ENCODE data around the gene HNRNPU.

HNRNPU gene

DNA sequence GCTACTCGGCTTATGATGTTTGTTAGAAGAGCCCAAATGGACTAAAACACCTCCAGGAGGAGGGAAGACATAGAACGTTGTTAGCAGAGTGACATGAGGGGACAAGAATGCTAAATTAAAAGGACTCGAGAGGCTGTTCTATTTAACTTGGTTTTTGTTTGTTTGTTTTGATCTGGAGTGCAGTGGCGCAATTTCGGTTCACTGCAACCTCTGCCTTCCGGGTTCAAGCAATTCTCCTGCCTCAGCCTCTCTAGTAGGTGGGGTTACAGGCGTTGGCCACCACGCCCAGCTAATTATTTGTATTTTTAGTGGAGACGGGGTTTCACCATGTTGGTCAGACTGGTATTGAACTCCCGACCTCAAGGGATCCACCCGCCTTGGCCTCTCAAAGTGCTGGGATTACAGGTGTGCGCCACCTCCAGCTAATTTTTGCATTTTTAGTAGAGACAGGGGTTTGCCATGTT lies 5.1 kb upstream of the HNRNPU start:
- Mint-ChIP-seq H3K27ac (no peak overlapping the region), H3K9me3 (no peaks in the 10 kb centered on the region)

GRCh38 chr1:244868484-244869363 lies 4.4 kb upstream of the HNRNPU start:
- no peak overlapping the region for H3K27ac Mint-ChIP-seq

More for the DNA sequence above, 5.1 kb upstream of the HNRNPU start:
- CTCF ChIA-PET: interaction anchor here (0.6 to 1.0 kb wide), 2 partner anchors 68 to 189 kb away, joined by 3 read pairs; no protein-coding TSS in a partner anchor
- Mint-ChIP-seq H3K4me3 (no peak overlapping the region), H3K36me3 (no peaks in the 10 kb centered on the region), H3K27me3 (peaks cover 1% of the 10 kb centered on the region), H3K4me1 (peaks cover 17% of the 10 kb centered on the region)
- no peak for DNase-seq

DNA sequence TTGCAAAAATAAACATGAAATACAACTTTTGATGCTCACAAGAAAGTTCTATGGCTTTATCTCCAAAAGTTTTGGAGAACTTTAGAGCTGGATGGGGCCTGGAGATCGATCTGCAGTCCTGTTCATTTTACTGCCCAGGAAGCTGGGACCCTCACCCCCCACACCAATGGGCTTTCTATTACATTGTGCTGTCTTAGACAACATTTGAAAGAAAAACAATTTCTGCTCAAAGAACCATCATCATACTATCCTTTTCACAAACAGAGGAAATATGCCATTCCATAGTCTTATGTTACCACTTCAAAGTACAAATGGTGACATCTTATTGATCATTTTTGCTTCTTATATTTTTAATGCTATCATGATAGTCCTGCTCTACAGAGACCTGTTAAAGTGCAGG lies 2.0 kb upstream of the HNRNPU start:
- Mint-ChIP-seq H3K27ac (no peak overlapping the region), H3K4me3 (no peak overlapping the region), H3K36me3 (peaks cover 16% of the 10 kb centered on the region)

More at GRCh38 chr1:244868484-244869363, 4.4 kb upstream of the HNRNPU start:
- DNase-seq: no peak
- H3K27me3 Mint-ChIP-seq: peaks cover 7% of the 10 kb centered on the region
- CTCF ChIA-PET: interaction anchor here (1.0 kb wide), 1 partner anchor 67 kb away, joined by 3 read pairs; no protein-coding TSS in a partner anchor
- peaks cover 4% of the 10 kb centered on the region for H3K36me3 Mint-ChIP-seq
- no peaks in the 10 kb centered on the region for H3K9me3 Mint-ChIP-seq
- H3K4me1 Mint-ChIP-seq: peaks cover 17% of the 10 kb centered on the region
- H3K4me3 Mint-ChIP-seq: no peak overlapping the region

GRCh38 chr1:244865820-244866219 lies 1.5 kb upstream of the HNRNPU start:
- Mint-ChIP-seq H3K27ac (no peak overlapping the region), H3K4me3 (peak overlapping the region; percentile 82), H3K36me3 (peaks cover 21% of the 10 kb centered on the region), H3K4me1 (peaks cover 29% of the 10 kb centered on the region), H3K27me3 (peaks cover 7% of the 10 kb centered on the region), H3K9me3 (no peaks in the 10 kb centered on the region)
- CTCF ChIA-PET: interaction anchor here (0.9 to 1.3 kb wide), 2 partner anchors 105 to 177 kb away, joined by 4 read pairs; no protein-coding TSS in a partner anchor
- no peak for DNase-seq

More for the DNA sequence above, 2.0 kb upstream of the HNRNPU start:
- Mint-ChIP-seq H3K9me3 (no peaks in the 10 kb centered on the region), H3K27me3 (peaks cover 7% of the 10 kb centered on the region), H3K4me1 (peaks cover 24% of the 10 kb centered on the region)
- CTCF ChIA-PET: interaction anchor here (0.9 to 1.3 kb wide), 2 partner anchors 105 to 176 kb away, joined by 4 read pairs; no protein-coding TSS in a partner anchor
- DNase-seq: no peak

DNA sequence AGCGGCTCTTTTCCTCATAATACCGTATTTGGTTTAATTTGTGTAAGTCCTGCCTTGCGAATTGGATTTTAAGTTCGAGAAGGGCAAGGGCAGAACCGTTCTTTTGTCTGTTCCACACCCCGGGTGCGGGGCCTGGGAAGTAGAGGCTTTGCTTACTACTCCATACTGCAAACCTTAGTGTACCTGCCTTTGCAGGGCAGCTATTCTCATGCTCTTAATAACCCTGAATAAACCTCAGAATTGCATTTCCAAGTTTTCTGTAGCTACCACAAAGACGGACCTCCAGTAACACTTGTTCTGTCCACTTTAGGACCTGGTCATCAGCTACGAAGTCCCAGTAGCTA lies 657 bp upstream of the HNRNPU start:
- Mint-ChIP-seq H3K4me1 (peaks cover 37% of the 10 kb centered on the region), H3K27me3 (peaks cover 7% of the 10 kb centered on the region), H3K9me3 (no peaks in the 10 kb centered on the region), H3K27ac (peak overlapping the region; percentile 98), H3K36me3 (peaks cover 30% of the 10 kb centered on the region), H3K4me3 (peak overlapping the region; percentile 82)
- DNase-seq: peak; percentile 51
- CTCF ChIA-PET: interaction anchor here (1.3 to 2.0 kb wide), 2 partner anchors 30 to 177 kb away, joined by 6 to 14 read pairs; partner anchors contain the start of gene COX20

DNA sequence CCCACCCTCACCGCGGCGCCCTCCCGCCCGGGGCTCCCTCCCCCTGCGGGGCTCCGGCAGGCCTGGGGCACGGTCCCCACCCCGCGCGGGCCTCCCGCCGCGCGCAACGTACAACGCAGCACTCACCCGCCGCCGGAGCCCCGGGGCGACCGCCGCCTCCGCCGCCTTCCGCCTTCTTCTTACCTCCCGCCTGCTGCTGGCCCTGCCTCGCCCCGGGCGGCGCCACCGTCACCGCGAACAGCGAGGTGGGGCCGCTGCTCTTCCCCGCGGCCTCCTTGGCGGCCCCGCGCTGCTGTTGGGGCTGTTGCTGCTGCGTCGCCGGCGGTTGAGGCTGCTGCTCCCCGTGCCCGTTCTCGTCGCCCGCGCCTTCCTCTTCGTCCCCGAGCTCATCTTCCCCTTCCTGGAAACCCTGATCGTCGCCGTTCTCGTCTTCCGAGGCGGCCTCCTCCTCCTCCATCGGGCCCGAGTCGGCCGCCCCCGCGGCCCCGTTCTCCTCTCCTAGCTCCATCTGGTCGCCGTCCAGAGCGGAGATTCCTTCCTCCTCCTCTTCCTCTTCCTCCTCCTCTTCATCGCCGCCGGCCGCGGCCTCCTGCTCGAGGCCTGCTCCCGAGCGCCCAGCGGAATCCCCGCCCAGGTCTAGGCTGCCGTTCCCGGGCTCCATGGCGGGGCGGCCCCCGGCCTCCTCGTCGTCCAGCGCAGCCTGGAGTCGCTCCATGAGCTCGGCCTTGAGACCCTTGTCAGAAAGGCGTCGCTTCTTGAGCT lies 671 bp downstream of the HNRNPU start:
- Mint-ChIP-seq H3K36me3 (peaks cover 39% of the 10 kb centered on the region), H3K4me1 (peaks cover 48% of the 10 kb centered on the region), H3K4me3 (peak overlapping the region; percentile 82), H3K9me3 (no peaks in the 10 kb centered on the region), H3K27me3 (peaks cover 7% of the 10 kb centered on the region), H3K27ac (peak overlapping the region; percentile 98)
- CTCF ChIA-PET: interaction anchor here (0.8 to 2.0 kb wide), 3 partner anchors 29 to 178 kb away, joined by 3 to 14 read pairs (median 6); partner anchors contain the start of gene COX20
- DNase-seq: no peak

GRCh38 chr1:244862699-244863490 lies 1.4 kb downstream of the HNRNPU start:
- peak overlapping the region; percentile 95 for H3K27ac Mint-ChIP-seq
- no peaks in the 10 kb centered on the region for H3K9me3 Mint-ChIP-seq
- peak overlapping the region; percentile 82 for H3K4me3 Mint-ChIP-seq
- peaks cover 7% of the 10 kb centered on the region for H3K27me3 Mint-ChIP-seq
- peaks cover 56% of the 10 kb centered on the region for H3K4me1 Mint-ChIP-seq
- CTCF ChIA-PET: interaction anchor here (2.0 to 2.2 kb wide), 2 partner anchors 13 to 28 kb away, joined by 5 to 14 read pairs; partner anchors contain the start of gene COX20
- DNase-seq: peak; percentile 96
- H3K36me3 Mint-ChIP-seq: peaks cover 47% of the 10 kb centered on the region

DNA sequence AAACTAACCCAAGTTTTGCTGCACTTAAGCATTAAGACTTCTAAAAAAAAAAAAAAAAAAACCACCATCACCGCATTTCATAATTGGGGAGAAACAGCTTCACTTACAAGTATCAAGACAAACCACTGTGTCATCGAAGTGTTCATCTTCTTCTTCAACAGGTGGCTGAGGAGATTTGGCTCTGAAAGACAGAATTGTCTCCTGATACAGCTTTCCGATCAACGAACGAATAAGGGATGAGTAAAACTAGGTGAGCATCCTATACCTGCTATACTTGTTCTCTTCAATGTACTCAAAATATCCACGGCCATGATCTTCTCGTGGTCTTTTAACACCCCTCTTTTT lies 2.0 kb downstream of the HNRNPU start:
- DNase-seq: no peak
- Mint-ChIP-seq H3K27me3 (peaks cover 7% of the 10 kb centered on the region), H3K4me1 (peaks cover 61% of the 10 kb centered on the region), H3K9me3 (no peaks in the 10 kb centered on the region), H3K36me3 (peaks cover 53% of the 10 kb centered on the region), H3K27ac (peak overlapping the region; percentile 95), H3K4me3 (peak overlapping the region; percentile 82)
- CTCF ChIA-PET: interaction anchor here (0.8 to 2.2 kb wide), 2 partner anchors 13 to 26 kb away, joined by 5 read pairs; no protein-coding TSS in a partner anchor

DNA sequence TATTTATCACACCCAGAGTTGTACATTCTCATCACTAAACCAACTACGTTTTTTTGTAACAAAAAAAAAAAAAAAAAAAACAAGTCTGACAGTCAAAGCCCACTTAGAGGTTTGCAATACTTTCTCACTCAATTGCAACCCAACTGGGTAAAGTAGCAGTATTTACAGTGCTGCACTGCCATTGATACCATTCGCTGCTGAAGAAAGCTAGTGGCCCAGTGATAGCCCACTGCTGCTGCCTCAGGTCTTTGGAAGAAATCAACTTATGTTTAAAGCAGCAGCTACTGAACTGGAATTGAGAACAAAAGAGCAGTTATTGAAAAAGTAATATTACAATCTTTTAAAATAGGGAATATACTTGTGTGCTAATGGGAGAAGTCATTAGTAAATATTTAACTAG lies 2.7 kb downstream of the HNRNPU start:
- no peaks in the 10 kb centered on the region for H3K9me3 Mint-ChIP-seq
- H3K27ac Mint-ChIP-seq: peak overlapping the region; percentile 95
- CTCF ChIA-PET: interaction anchor here (0.7 to 2.2 kb wide), 3 partner anchors 12 to 55 kb away, joined by 4 to 5 read pairs (median 5); no protein-coding TSS in a partner anchor
- peaks cover 59% of the 10 kb centered on the region for H3K36me3 Mint-ChIP-seq
- peak overlapping the region; percentile 82 for H3K4me3 Mint-ChIP-seq
- peaks cover 7% of the 10 kb centered on the region for H3K27me3 Mint-ChIP-seq
- no peak for DNase-seq
- peaks cover 66% of the 10 kb centered on the region for H3K4me1 Mint-ChIP-seq

GRCh38 chr1:244860914-244861610 lies 3.3 kb downstream of the HNRNPU start:
- peaks cover 69% of the 10 kb centered on the region for H3K4me1 Mint-ChIP-seq
- H3K36me3 Mint-ChIP-seq: peaks cover 66% of the 10 kb centered on the region
- H3K4me3 Mint-ChIP-seq: peak overlapping the region; percentile 82
- peaks cover 7% of the 10 kb centered on the region for H3K27me3 Mint-ChIP-seq
- H3K27ac Mint-ChIP-seq: peak overlapping the region; percentile 95
- no peaks in the 10 kb centered on the region for H3K9me3 Mint-ChIP-seq
- DNase-seq: no peak
- CTCF ChIA-PET: interaction anchor here (0.7 to 2.4 kb wide), 4 partner anchors 9 to 181 kb away, joined by 3 to 6 read pairs (median 4); no protein-coding TSS in a partner anchor

DNA sequence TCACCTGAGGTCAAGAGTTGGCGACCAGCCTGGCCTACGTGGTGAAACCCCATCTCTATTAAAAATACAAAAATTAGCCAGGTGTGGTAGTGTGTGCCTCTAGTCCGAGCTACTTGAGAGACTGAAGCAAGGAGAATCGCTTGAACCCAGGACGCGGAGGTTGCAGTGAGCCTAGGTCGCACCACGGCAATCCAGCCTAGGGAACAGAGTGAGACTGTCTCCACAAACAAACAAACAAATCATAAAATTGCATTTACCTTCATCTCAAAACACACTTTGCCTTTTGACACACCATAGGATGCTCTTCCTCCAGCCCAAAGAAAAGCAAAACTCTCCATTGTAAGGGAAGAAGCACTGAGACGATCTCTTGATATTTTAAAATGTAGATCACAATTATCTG lies 4.3 kb downstream of the HNRNPU start:
- Mint-ChIP-seq H3K36me3 (peaks cover 75% of the 10 kb centered on the region), H3K27ac (peak overlapping the region; percentile 19)
- CTCF ChIA-PET: interaction anchor here (1.0 to 2.4 kb wide), 3 partner anchors 8 to 182 kb away, joined by 3 to 6 read pairs (median 4); no protein-coding TSS in a partner anchor

GRCh38 chr1:244858357-244858756 lies 6.0 kb downstream of the HNRNPU start:
- Mint-ChIP-seq H3K9me3 (no peaks in the 10 kb centered on the region), H3K36me3 (peaks cover 85% of the 10 kb centered on the region), H3K4me3 (no peak overlapping the region), H3K4me1 (peaks cover 84% of the 10 kb centered on the region), H3K27ac (no peak overlapping the region), H3K27me3 (no peaks in the 10 kb centered on the region)
- CTCF ChIA-PET: interaction anchor here (1.0 kb wide), 1 partner anchor 8 kb away, joined by 3 read pairs; no protein-coding TSS in a partner anchor
- DNase-seq: no peak

More for the DNA sequence above, 4.3 kb downstream of the HNRNPU start:
- peaks cover 7% of the 10 kb centered on the region for H3K27me3 Mint-ChIP-seq
- peaks cover 70% of the 10 kb centered on the region for H3K4me1 Mint-ChIP-seq
- no peak for DNase-seq
- no peaks in the 10 kb centered on the region for H3K9me3 Mint-ChIP-seq
- H3K4me3 Mint-ChIP-seq: peak overlapping the region; percentile 82

Measured in activated naive CD4-positive, alpha-beta T cell treated with anti-CD3 and anti-CD28 coated beads, Interleukin-2, amount 10 ng/mL, durations not matched to agents 7 days and 5 days (primary cell).